ENCODE data around the gene SMKR1. TPM values are rescaled to one million over a fixed set of nuclear protein-coding genes. Genes with fewer than 3 reads are reported as not detected.

The SMKR1 gene
- total and polyA plus RNA-seq, 2 of the 8 experiments (the other 6 are each of a cell fraction or from before 2014, with no cell fraction given), result 0.39 to 1.6 TPM

GRCh38 chr7:129495987-129496386 lies 6.3 kb upstream of the SMKR1 start (continued):
- TF ChIP-seq MAFK (IDR thresholded peaks at IDR 0.05; ENCODE audit: low read depth, low read length), result no peak
- TF ChIP-seq CBX8 (IDR thresholded peaks at IDR 0.05; ENCODE audit: borderline replicate concordance, low read depth, low read length), result no peak
- no peak for TF ChIP-seq RXRA (IDR thresholded peaks at IDR 0.05; ENCODE audit: insufficient read depth, low read depth, low read length)
